Measurements from ENCODE around the gene HDAC4. TPM values are rescaled to one million over a fixed set of nuclear protein-coding genes. Genes with fewer than 3 reads are reported as not detected.

The HDAC4 gene
- total and polyA plus RNA-seq, 3 donors from 2014 or later = 29.0 to 67.5 (median 58.7) TPM

GRCh38 chr2:239303711-239304532 is 96.9 kb downstream of the HDAC4 start:
- intact Hi-C loops (cut with DNase I; ENCODE audit: low total_unique reads) = no loop called here
- Histone ChIP-seq H3K27ac (peak overlapping the region in 1 of 2 donors; percentile 56), H3K27me3 (no peaks in the 10 kb centered on the region), H3K4me3 (no peak overlapping the region), H3K9me3 (no peaks in the 10 kb centered on the region), H3K4me1 (peaks cover 55% of the 10 kb centered on the region), H3K36me3 (ENCODE audit: low read depth, missing control alignments) (no peaks in the 10 kb centered on the region)
- TF ChIP-seq POLR2A (IDR thresholded peaks at IDR 0.05) (no peak), CTCF (IDR thresholded peaks at IDR 0.05) (no peak)
- WGBS, 2 donors = 78 to 82% methylated on average over 21 of the region's 21 CpGs
- peak; percentile 15 for DNase-seq

DNA sequence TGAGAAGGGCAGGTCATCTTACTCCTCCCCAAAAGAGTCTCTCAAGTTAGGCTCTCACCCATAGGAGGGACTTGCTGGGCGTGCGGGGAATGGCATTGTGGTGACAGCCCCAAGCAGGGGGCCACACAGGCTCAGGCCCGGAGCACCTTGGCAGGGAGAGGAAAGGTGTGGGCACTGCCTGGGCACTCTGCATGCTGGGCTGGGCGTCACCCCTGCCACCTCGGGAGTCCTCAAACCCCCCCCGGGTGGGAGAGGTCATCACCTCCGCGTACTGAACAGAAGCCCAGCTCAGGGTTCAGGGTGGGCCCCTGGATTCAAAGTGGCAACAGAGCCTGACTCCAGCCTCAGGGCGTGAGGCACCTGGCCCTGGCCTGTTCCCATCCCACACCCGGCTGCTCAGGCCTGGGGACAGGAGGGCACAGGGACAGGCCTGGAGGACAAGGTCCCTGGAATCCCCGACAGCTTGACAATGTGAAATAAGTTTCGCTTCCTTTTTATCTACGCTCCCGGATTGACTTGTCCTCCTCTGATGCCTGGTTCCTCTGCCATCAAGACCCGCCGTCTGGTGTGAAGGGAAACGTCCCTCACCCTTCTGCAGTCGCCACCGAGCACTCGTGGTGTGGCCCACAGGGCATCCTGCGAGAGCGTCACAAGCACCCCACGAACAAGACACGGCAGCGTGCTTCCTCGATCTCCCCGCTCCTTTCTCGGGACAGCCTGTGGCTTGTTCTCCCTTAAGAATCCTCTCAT is 97.8 kb downstream of the HDAC4 start:
- peaks cover 50% of the 10 kb centered on the region for H3K4me1 ChIP-seq
- H3K4me3 ChIP-seq = no peak overlapping the region
- peak; percentile 14 for DNase-seq
- 82 to 92% methylated on average over 21 to 28 of the region's 28 CpGs for WGBS, 2 donors
- no peak for TF ChIP-seq POLR2A (IDR thresholded peaks at IDR 0.05)
- no peak for TF ChIP-seq CTCF (IDR thresholded peaks at IDR 0.05)
- no peaks in the 10 kb centered on the region for H3K9me3 ChIP-seq
- intact Hi-C loops (cut with DNase I; ENCODE audit: low total_unique reads) = no loop called here
- no peaks in the 10 kb centered on the region for H3K36me3 ChIP-seq (ENCODE audit: low read depth, missing control alignments)
- no peaks in the 10 kb centered on the region for H3K27me3 ChIP-seq
- peak overlapping the region in 1 of 2 donors; percentile 56 for H3K27ac ChIP-seq

GRCh38 chr2:239302083-239302807 is 98.6 kb downstream of the HDAC4 start:
- DNase-seq = peak; percentile 71
- TF ChIP-seq CTCF (IDR thresholded peaks at IDR 0.05) (no peak), POLR2A (IDR thresholded peaks at IDR 0.05) (no peak)
- intact Hi-C loops (cut with DNase I; ENCODE audit: low total_unique reads) = no loop called here
- Histone ChIP-seq H3K4me3 (no peak overlapping the region), H3K9me3 (no peaks in the 10 kb centered on the region), H3K27ac (peak overlapping the region; percentile 16 to 56), H3K27me3 (no peaks in the 10 kb centered on the region), H3K4me1 (peaks cover 57% of the 10 kb centered on the region), H3K36me3 (ENCODE audit: low read depth, missing control alignments) (no peaks in the 10 kb centered on the region)
- 64 to 67% methylated on average over 7 to 16 of the region's 16 CpGs for WGBS, 2 donors

DNA sequence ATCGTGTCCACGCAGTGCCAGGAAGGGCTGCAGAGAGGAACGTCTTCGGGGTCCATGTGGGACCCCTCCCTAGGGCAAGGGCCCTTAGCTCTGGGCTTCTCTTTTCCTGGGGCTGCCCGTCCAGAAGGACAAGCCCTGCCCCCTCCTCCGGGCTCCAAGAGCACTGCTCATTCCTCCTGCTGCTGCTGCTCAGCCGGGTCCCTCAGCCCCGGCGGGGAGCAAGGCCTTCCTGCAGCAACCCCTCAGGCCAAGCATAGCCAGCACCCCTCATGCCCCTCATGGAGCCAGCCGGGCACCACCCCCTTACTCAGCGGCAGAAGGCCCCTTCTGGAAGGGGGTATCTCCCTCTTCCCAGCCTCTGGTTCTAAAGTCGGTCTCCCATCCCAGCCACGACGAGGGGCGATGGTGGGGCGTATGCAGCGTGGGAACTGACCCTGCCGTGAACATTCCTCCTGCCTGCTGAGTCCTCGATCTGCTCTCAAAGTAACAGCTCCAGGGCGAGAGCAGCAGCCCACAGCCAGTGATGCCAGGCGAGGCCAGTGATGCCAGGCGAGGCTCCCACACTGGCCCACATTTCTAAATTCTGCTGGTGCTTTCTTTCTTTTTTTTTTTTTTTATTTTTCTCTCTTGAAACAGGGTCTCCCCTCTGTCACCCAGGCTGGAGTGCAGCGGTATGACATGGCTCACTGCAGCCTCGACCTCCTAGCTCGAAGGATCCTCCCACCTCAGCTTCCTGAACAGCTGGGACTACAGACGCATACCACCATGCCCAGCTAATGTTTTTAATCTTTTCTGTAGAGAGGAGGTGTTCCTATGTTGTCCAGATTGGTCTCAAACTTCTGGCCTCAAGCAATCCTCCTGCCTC is 99.7 kb downstream of the HDAC4 start:
- H3K4me3 ChIP-seq = no peak overlapping the region
- no peaks in the 10 kb centered on the region for H3K27me3 ChIP-seq
- intact Hi-C loops (cut with DNase I; ENCODE audit: low total_unique reads) = no loop called here
- 55 to 66% methylated on average over 23 to 26 of the region's 26 CpGs for WGBS, 2 donors
- peaks cover 60% of the 10 kb centered on the region for H3K4me1 ChIP-seq
- peak; percentile 15 for DNase-seq
- H3K36me3 ChIP-seq (ENCODE audit: low read depth, missing control alignments) = no peaks in the 10 kb centered on the region
- H3K27ac ChIP-seq = peak overlapping the region; percentile 16 to 48
- H3K9me3 ChIP-seq = no peaks in the 10 kb centered on the region
- no peak for TF ChIP-seq CTCF (IDR thresholded peaks at IDR 0.05)
- TF ChIP-seq POLR2A (IDR thresholded peaks at IDR 0.05) = no peak

Measured in testis (tissue), 3 donors.